Astrocyte of the spinal cord (primary cell): ENCODE data around the gene CFL2.

Experiments used
- DNase-seq: peaks from one replicate; pipeline ENCODE4 v3.0.0; 2011; ENCODE audit warnings: low read depth, low spot score
- H3K4me3 ChIP-seq: 2 replicates; pipeline ENCODE4 v1.5.1; 2011; ENCODE audit warnings: low read depth, mild to moderate bottlenecking, low read length, moderate library complexity
- in situ Hi-C: cut with HindIII; loops from 2 replicates; pipeline ENCODE4 v1.10.0; 2017; ENCODE audit warnings: low sequenced_read_pairs
- TF ChIP-seq, protein P1 (sequence below): IDR thresholded peaks from 2 replicates; pipeline ENCODE4 v1.5.1; 2012; ENCODE audit warnings: low read depth, mild to moderate bottlenecking, low read length, inconsistent platforms

The CFL2 gene

GRCh38 chr14:34678306-34678705 is 36.1 kb downstream of the CFL2 start:
- H3K4me3 ChIP-seq = no peak overlapping the region
- peak; percentile 29 for DNase-seq
- in situ Hi-C loops = no loop called here
- TF ChIP-seq, protein P1, sequence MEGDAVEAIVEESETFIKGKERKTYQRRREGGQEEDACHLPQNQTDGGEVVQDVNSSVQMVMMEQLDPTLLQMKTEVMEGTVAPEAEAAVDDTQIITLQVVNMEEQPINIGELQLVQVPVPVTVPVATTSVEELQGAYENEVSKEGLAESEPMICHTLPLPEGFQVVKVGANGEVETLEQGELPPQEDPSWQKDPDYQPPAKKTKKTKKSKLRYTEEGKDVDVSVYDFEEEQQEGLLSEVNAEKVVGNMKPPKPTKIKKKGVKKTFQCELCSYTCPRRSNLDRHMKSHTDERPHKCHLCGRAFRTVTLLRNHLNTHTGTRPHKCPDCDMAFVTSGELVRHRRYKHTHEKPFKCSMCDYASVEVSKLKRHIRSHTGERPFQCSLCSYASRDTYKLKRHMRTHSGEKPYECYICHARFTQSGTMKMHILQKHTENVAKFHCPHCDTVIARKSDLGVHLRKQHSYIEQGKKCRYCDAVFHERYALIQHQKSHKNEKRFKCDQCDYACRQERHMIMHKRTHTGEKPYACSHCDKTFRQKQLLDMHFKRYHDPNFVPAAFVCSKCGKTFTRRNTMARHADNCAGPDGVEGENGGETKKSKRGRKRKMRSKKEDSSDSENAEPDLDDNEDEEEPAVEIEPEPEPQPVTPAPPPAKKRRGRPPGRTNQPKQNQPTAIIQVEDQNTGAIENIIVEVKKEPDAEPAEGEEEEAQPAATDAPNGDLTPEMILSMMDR = no peak

DNA sequence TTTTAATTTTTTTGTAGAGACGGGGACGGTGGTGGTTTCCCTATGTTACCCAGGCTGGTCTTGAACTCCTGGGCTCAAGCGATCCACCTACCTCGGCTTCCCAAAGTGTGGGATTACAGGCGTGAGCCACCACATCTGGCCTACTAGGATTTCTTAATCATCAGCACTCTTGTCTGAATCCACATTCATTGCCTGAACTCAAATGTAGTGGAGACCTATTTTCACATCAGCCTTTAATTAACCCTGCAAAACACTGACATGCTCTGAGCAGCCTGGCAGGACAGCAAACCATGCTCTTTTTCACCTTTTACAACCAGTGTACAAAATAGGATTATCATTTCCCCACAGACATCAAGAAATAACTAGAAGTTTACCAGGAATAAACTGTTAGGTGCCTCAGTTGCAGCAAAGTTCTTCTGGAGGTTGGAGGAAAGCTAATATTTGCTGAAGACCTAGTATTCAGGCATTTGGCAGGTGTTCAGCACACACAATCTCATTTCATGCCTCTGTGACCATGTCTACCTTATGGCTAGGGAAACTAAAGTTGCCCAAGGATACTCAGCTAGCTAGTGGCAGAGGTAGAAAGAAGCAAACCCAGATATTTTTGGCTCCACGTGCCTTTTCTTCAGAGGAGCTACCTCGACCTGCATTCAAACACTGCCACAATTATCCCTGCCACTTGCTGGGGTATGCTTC is 37.7 kb downstream of the CFL2 start:
- in situ Hi-C loops = no loop called here
- H3K4me3 ChIP-seq = no peak overlapping the region
- TF ChIP-seq, protein P1 = no peak
- no peak for DNase-seq

GRCh38 chr14:34673702-34674101 is 40.7 kb downstream of the CFL2 start:
- in situ Hi-C loops = no loop called here
- TF ChIP-seq, protein P1 = no peak
- no peak overlapping the region for H3K4me3 ChIP-seq
- no peak for DNase-seq

GRCh38 chr14:34671716-34672115 is 42.7 kb downstream of the CFL2 start:
- TF ChIP-seq, protein P1 = no peak
- H3K4me3 ChIP-seq = no peak overlapping the region
- DNase-seq = no peak
- in situ Hi-C loops = no loop called here

- no peak overlapping the region for H3K4me3 ChIP-seq
- DNase-seq = no peak
- in situ Hi-C loops = no loop called here
- TF ChIP-seq, protein P1 = no peak
These were observed 46.3 kb downstream of the CFL2 start for GRCh38 chr14:34668111-34668510.

DNA sequence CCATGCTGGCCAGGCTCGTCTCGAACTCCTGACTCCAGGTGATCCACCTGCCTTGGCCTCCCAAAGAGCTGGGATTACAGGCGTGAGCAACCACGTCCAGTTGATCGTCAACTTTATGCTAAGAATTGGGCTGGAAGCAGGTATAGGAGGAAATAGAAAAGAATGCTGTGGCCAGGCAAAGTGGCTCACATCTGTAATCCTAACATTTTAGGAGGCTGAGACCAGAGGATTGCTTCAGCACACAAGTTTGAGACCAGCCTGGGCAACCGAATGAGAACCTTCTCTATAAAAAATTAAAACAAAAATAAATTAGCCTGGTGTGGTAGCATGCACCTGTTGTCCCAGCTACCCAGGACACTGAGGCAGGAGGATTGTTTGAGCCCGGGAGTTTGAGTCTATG is 47.4 kb downstream of the CFL2 start:
- H3K4me3 ChIP-seq = no peak overlapping the region
- TF ChIP-seq, protein P1 = no peak
- in situ Hi-C loops = no loop called here
- no peak for DNase-seq
